GM21528 (cell line): ENCODE data around the gene LAMB3.

Experiments used
- ATAC-seq: cut with Tn5 transposase; IDR thresholded peaks from one replicate; pipeline ENCODE4 v1.9.1; 2021; ENCODE audit warnings: mild to moderate bottlenecking, moderate library complexity; ENCODE audit not compliant: unreplicated experiment, low FRiP score

Gene LAMB3

GRCh38 chr1:209667103-209667502 lies 14.9 kb upstream of the LAMB3 start:
- no peak for ATAC-seq

GRCh38 chr1:209662879-209663327 lies 10.7 kb upstream of the LAMB3 start:
- ATAC-seq, result no peak

- ATAC-seq, result no peak
Measured at GRCh38 chr1:209661071-209661470, 8.8 kb upstream of the LAMB3 start.

GRCh38 chr1:209659909-209660308 lies 7.7 kb upstream of the LAMB3 start:
- ATAC-seq, result peak; percentile 64

- no peak for ATAC-seq
Measured at GRCh38 chr1:209657918-209658317, 5.7 kb upstream of the LAMB3 start.

GRCh38 chr1:209657140-209657879 lies 5.1 kb upstream of the LAMB3 start:
- no peak for ATAC-seq

- no peak for ATAC-seq
Measured at GRCh38 chr1:209655411-209656231, 3.4 kb upstream of the LAMB3 start.

GRCh38 chr1:209653915-209654351 lies 1.7 kb upstream of the LAMB3 start:
- ATAC-seq, result no peak

GRCh38 chr1:209652873-209653401 lies 712 bp upstream of the LAMB3 start:
- no peak for ATAC-seq

- ATAC-seq, result peak; percentile 48
Measured at GRCh38 chr1:209651138-209651587, 1.1 kb downstream of the LAMB3 start.

- ATAC-seq, result no peak
Measured at GRCh38 chr1:209650454-209650853, 1.8 kb downstream of the LAMB3 start.

- ATAC-seq, result no peak
Measured at GRCh38 chr1:209648931-209649776, 3.1 kb downstream of the LAMB3 start.

- no peak for ATAC-seq
Measured at GRCh38 chr1:209648346-209648745, 3.9 kb downstream of the LAMB3 start.

GRCh38 chr1:209647156-209647555 lies 5.1 kb downstream of the LAMB3 start:
- no peak for ATAC-seq

- no peak for ATAC-seq
Measured at GRCh38 chr1:209646558-209646957, 5.7 kb downstream of the LAMB3 start.

- no peak for ATAC-seq
Measured at GRCh38 chr1:209645574-209646452, 6.4 kb downstream of the LAMB3 start.

- ATAC-seq, result no peak
Measured at GRCh38 chr1:209643285-209644020, 8.8 kb downstream of the LAMB3 start.

- no peak for ATAC-seq
Measured at GRCh38 chr1:209642816-209643215, 9.4 kb downstream of the LAMB3 start.

- no peak for ATAC-seq
Measured at GRCh38 chr1:209641832-209642172, 10.4 kb downstream of the LAMB3 start.
